NCI-H510A treated with DMSO at 0.1 percent for 48 hours (cell line): Measurements from ENCODE around the gene DEPP1.
A peak's percentile ranks its signal among the peaks of the same experiment; 100 is the strongest.

Experiments
- DNase-seq: peaks from one replicate; lab custom pipeline; 2025; lab: John Stamatoyannopoulos, UW

DEPP1 gene

DNA sequence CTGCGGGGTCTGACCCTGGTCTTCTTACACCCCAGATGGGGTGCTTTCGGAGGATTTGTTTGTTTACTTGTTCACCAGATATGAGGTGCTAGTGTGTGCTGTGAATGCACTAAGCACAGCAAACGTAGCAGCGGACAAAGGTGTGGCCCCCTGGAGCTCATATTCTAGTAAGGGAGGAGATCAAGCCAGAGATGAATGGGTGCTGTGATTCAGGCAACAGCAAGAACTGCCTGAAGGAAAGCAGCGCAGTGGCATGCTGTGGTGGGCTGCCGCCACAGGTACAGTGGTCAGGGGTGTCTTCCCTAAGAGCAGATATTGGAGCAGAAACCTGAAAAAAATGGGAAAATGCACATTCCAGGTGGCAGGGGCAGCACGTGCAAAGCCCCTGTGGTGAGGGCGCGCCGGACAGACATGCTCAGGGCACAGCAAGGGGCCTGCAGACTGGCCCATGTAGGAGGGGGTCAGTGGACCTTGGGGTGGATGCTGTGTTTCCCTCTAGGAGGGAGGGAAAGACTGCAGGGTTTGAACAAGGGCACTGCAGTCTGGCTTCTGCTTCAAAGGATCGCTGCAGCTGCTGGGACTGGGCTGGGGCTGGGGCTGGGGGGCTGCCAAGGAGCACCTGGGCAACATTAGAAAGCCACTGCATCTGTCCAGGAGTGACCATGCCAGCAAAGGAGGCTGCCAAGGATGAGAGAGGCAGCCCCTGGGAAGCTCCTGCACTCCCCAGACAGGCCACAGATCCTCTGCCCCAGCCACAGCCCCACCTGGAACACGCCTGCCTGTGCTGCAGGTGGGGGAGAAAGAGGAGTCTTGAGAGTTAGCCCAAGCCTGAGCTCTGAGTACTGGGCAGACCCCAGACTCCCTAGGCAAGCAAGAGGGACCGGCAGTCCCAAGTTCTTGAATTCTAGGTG, 927 bp upstream of the DEPP1 start:
- DNase-seq, result no peak

- no peak for DNase-seq
Observed at GRCh38 chr10:44978213-44978569, 418 bp downstream of the DEPP1 start.

- DNase-seq, result no peak
Observed at GRCh38 chr10:44977287-44978212, 1.1 kb downstream of the DEPP1 start.

DNA sequence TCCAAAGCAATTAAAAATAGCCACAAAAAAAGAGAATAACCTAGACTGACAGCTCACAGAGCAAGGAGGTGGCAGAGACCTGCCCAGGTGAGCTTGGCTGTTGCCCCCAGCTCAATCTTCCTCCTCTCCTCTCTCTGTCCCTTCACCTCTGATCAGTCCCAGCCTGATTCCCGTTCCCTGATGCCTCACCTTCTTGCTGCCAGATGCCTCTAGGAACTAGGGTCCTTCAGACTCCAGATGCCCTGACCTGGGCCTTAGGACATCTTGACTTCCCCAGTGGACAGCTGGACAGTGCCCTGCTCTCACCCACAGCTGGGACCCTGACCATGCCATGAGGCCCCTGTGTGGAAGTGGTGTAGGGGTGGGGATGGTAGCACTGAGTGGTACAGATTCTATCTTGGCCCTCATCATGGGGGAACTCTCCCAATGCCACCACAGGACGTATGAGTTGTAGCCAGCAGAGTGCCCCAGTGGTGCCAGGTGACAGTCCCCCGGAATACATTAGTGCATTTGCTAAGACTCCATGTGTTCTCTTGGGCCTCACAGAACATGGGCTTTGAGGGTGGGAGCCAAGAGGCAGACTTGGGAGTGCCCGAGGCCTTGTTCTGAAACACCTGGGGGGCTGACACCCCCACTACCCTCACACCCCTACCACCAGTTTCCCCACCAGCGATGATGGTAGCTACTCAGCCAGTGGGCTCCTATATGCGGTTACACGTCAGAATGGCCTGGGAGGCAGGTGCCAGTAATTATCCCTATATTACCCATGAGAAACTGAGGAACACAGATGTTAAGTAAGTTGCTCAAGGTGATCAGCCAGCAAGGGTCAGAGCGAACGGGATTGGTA, 2.0 kb downstream of the DEPP1 start:
- DNase-seq, result no peak

DNA sequence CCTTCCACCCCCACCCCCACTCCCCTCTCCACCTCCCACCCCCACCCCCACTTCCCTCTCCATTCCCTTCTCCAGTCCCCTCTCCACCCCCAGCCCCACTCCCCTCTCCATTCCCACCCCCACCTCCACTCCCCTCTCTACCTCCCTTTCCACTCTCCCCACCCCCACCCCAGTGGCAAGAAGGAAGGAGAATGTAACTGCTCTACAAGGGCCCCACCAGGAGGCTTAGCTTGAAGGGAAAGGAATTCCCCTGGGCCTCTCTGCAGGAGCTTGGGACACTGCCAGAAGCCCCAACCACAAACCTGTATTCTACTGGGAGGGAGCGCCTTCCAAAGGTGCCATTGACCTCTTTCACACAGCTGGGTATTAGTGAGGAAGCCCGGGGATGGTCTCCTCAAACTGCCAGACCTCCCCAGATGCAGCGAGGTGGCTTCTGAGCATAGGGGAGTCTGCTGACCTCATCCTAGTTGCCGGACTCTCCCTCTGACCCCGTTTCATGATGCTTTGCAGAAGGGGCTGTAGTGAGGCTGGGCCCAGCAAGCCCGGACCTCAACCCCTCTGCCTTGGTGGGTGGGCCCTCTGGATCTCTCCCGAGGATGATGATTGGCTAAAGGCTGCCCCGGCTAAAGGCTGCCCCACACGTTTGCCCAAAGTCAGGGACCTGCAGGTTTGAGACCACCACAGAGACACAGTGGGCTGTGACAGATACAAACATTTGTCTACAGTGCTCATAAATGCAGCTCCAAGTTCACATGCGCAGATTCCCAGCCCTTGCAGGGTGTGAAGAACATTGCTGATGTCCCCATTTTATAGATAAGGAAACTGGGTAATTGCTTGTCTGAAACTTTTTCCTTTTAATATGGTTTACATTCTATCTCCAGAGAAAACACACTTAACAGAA, 2.9 kb downstream of the DEPP1 start:
- no peak for DNase-seq

GRCh38 chr10:44974628-44975430, 3.8 kb downstream of the DEPP1 start:
- DNase-seq, result no peak

- DNase-seq, result no peak
Observed at GRCh38 chr10:44974082-44974627, 4.5 kb downstream of the DEPP1 start.

- DNase-seq, result peak; percentile 10
Observed at GRCh38 chr10:44973323-44974081, 5.1 kb downstream of the DEPP1 start.

DNA sequence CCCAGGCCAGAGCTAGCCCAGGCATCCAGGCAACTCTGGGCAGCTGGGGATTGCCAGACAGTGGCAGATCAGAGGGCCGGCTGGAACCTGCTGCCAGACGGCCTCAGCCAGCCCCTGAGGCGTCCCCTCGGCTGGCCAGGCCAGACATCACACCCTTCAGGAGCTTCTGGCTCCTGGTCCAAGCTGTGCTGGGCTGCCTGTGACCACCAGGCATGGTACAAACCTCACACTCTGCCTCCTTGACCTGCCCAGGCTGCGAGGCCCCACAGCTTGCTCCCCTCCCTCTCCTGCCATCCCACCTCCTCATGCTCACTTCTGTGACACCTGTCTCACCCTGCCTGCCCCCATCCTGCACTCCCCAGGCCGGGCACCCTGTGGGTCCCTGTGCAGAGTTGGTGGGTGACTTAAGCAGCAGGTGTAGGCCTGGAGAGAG, 5.7 kb downstream of the DEPP1 start:
- no peak for DNase-seq

DNA sequence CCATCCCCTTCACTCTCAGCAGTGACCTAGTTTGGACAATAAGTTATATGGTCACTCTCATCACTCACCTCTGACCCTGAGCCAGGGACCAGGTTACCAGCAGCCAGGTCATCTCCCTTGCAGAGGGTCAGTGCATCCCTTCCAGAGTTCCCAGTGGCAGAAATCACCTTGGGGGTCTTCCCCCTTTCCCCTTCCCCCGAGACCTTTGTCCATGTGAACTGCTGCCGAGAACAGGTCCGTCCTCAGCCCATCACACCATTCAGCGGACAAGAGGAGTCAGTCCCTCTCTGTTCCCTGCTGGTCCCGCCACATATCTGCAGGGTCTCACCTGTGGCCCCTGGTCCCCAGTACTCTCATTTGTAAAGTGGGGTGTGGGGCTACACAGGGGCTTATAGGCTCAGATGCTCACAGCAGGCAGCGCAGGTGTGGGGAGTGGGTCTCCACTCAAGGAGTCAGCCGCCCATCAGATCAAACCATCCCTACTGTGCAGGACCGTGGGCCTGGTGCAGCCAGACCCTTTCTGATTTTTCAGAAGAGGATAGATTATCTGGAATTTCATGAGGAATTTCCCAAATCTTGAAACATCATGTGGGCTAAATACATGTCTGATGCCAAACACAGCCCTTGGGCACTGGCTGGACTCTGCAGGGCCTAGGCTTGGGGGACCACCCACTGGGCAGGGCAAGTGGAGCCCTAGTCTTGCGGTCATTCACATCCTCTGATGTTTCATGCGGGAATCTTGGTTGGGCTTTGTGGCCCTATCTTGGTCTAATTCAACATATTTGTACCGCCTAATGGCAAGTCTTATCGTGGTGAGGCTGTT, 6.5 kb downstream of the DEPP1 start:
- no peak for DNase-seq

DNA sequence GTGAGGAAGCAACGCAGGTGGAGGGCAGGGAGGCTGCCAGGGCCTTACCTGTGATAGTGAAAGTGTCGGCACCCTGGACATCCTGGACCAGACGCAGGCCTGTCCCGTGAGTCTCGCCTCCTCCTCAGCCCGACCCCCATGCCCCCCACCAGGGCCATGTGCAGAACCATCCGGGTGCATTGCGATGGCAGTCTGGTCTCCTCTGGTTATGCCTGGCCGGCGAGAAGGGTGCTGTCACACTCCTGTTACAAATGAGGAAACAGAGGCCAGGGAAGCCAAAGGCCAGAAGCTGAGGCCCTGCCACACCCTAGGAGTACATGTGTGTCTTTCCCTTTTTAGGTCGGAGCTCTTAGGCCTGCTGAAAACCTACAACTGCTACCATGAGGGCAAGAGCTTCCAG, 7.2 kb downstream of the DEPP1 start:
- no peak for DNase-seq

GRCh38 chr10:44970812-44971395, 7.7 kb downstream of the DEPP1 start:
- no peak for DNase-seq

- DNase-seq, result no peak
Observed at GRCh38 chr10:44969854-44970253, 8.8 kb downstream of the DEPP1 start.

DNA sequence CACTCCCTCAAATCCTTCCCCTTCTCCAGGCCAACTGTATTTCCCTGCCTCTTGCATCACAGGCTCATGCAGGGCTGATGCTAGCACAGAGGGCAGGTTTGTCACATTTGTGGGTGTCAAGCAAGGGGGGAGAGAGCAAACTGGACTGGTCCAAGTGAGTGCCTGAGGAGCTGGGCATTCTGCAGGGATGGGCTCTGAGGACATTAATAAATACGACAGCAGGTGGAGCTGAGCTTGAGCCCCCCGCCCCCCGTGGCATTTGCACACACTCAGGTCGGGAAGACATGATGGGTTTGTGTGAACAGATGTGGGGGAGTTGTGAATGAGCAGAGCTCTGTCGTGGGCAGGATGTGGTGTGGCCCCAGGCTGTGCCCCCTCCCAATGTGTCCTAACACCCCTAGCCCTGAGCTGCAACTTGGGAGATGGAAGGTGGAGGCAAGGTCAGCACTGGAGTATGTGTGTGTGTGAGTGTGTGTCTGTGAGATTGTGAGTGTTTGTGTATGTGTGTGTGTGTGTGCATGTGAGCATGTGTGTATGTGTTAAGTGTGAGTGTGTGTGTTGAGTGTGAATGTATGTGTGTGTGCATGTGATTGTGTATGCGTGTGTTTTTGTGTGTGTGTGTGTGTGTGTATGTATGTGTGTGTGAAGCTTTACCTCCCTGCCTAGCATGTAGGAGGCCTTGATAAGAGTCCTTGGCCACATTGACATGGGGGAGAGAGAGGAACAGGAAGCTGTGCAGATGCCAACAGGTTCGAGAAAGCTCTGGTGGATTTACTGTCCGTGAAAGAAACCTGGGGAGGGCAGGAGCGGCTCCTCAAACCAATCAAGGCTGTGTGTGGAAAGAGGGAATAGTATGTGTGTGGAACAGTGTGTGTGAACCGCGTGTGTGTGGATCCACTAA, 9.9 kb downstream of the DEPP1 start:
- no peak for DNase-seq

DNA sequence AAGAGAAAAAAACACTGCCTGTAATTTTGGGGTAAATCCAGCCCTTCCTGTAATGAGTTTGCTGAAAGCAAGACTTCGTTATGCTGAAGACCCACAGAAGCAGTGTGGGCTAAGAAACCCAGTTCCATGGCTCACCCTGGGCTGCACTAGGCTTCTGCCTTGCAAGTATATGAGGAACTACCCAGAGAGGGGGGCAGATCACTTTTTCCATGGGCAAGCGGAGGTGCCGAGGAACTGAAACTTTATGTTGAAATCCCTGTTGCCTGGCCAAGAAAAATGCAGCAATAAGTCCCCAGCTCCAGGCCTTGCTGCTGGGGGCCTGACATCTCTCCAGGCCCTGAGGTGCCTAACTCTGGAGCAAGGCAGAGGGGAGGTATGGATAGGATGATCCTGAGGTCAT, 10.5 kb downstream of the DEPP1 start:
- no peak for DNase-seq

DNA sequence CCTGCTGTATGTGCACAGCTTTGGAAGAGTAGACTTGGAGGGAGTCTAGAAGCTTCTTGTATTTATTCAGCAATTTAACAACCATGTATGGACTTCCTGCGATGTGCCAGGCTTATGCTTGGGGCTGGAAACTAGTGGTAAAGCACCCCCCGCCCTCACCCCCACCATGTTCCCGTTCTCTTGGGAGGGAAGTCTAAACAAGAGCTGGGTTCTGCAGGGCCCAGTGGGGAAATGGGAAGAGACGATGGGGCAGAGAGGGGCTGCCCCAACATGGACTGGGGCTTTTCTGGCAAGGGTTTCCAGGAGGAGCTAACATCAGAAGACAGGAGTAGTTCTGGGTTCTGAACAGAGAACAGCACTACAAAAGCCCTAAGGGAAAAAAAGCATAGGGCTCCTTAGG, 11.0 kb downstream of the DEPP1 start:
- DNase-seq, result no peak
